ENCODE results near the gene PLEKHA1. TPM values are rescaled to one million over a fixed set of nuclear protein-coding genes. Genes with fewer than 3 reads are reported as not detected.

PLEKHA1 gene
- total RNA-seq, 1 experiment from 2014 or later, result 31.0 TPM

DNA sequence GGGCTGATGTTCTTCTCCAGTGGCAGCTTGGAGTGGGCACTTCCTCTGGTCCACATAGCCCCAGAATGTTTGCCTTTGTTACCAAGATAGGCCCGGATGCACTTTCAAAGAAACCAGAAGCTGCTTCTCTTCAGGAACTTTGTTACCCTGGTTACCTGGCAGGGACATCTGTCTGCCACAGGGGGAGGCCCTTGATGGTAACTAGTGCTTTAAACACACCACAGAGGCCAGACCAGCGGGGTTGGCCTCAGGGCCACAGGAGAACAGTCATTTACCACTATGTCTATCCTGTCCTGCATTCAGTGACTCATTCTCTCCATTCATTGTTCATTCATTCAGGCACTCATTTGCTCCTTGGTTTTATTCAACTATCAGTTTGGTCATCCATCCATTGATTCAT, 11.9 kb upstream of the PLEKHA1 start:
- peaks cover 25% of the 10 kb centered on the region for H3K27me3 Mint-ChIP-seq (ENCODE audit: unreplicated experiment)
- BruUV-seq (replicated peaks), result no TSS peak
- intact Hi-C loops (cut with micrococcal nuclease; ENCODE audit: unreplicated experiment), result no loop called here
- H3K27ac Mint-ChIP-seq (ENCODE audit: unreplicated experiment), result no peak overlapping the region
- H3K9me3 Mint-ChIP-seq (ENCODE audit: low read depth, unreplicated experiment), result no peaks in the 10 kb centered on the region
- no peaks in the 10 kb centered on the region for H3K4me1 Mint-ChIP-seq (ENCODE audit: low read depth, unreplicated experiment)
- TF ChIP-seq, protein P1, sequence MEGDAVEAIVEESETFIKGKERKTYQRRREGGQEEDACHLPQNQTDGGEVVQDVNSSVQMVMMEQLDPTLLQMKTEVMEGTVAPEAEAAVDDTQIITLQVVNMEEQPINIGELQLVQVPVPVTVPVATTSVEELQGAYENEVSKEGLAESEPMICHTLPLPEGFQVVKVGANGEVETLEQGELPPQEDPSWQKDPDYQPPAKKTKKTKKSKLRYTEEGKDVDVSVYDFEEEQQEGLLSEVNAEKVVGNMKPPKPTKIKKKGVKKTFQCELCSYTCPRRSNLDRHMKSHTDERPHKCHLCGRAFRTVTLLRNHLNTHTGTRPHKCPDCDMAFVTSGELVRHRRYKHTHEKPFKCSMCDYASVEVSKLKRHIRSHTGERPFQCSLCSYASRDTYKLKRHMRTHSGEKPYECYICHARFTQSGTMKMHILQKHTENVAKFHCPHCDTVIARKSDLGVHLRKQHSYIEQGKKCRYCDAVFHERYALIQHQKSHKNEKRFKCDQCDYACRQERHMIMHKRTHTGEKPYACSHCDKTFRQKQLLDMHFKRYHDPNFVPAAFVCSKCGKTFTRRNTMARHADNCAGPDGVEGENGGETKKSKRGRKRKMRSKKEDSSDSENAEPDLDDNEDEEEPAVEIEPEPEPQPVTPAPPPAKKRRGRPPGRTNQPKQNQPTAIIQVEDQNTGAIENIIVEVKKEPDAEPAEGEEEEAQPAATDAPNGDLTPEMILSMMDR (IDR thresholded peaks at IDR 0.05; ENCODE audit: unreplicated experiment), result no peak
- CTCF ChIA-PET, result no interaction called here
- DNase-seq, result no peak
- H3K36me3 Mint-ChIP-seq (ENCODE audit: insufficient read depth, unreplicated experiment), result no peaks in the 10 kb centered on the region
- no peak overlapping the region for H3K4me3 Mint-ChIP-seq (ENCODE audit: low read depth, unreplicated experiment)

DNA sequence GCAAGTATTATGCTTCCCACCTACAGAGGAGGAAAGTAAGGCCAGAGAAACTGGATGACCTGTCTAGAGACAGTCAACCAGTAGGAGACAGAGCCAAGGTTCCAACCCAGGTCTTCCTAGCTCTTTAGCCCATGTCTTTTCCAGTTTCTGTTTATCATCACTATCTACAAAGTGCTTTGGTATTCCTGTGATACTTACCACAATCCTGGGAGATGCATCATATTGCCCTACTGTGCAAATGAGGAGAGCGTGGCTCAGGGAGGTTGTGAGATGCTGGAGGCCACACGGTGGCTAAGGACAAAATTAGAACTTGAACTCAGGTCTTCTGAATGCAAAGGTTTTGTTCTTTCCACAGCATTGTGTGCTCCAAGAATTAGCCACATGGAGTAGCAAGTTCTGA, 11.2 kb upstream of the PLEKHA1 start:
- CTCF ChIA-PET, result no interaction called here
- DNase-seq, result no peak
- Mint-ChIP-seq H3K27me3 (ENCODE audit: unreplicated experiment) (peaks cover 25% of the 10 kb centered on the region), H3K9me3 (ENCODE audit: low read depth, unreplicated experiment) (no peaks in the 10 kb centered on the region), H3K36me3 (ENCODE audit: insufficient read depth, unreplicated experiment) (no peaks in the 10 kb centered on the region), H3K4me3 (ENCODE audit: low read depth, unreplicated experiment) (no peak overlapping the region), H3K27ac (ENCODE audit: unreplicated experiment) (no peak overlapping the region), H3K4me1 (ENCODE audit: low read depth, unreplicated experiment) (no peaks in the 10 kb centered on the region)
- no TSS peak for BruUV-seq (replicated peaks)
- TF ChIP-seq, protein P1 (IDR thresholded peaks at IDR 0.05; ENCODE audit: unreplicated experiment), result no peak
- intact Hi-C loops (cut with micrococcal nuclease; ENCODE audit: unreplicated experiment), result no loop called here

DNA sequence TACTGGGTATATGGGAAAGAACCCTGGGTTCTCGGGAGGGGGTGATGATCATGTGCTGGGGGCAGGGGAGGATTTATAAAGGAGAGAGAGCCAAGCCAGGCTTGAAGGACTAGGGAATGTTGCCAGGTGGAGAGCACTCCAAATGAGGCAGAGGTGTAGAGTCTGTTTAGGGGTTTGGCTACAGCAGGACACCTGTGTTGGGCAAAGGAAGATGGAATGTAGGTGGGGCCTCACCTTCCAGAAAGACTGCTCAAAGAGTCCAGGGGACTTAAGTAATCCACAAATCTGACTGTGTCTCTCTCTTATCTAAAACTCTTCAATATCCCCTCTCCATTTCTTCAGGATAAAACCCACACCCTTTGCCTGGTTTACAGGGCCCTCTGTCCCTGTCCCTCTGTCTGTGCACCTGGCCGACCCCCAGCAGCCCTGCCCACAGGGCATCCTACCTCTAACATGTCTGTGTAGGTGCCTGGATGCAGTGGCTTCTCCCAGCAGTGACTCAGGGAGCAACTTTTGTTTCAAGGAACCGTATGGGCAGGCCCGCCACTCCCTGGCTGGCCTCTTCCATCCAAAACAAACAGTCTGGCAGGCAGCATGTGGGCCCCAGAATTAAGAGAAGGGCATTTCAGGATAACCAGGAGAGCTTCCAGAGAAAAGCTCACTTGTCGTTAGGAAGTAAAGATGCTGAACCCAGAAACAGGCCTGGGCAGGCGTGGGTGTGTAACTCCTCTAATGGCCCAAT, 10.6 kb upstream of the PLEKHA1 start:
- H3K27ac Mint-ChIP-seq (ENCODE audit: unreplicated experiment), result no peak overlapping the region
- TF ChIP-seq, protein P1 (IDR thresholded peaks at IDR 0.05; ENCODE audit: unreplicated experiment), result no peak
- H3K36me3 Mint-ChIP-seq (ENCODE audit: insufficient read depth, unreplicated experiment), result no peaks in the 10 kb centered on the region
- no peak for DNase-seq
- intact Hi-C loops (cut with micrococcal nuclease; ENCODE audit: unreplicated experiment), result no loop called here
- BruUV-seq (replicated peaks), result no TSS peak
- no peak overlapping the region for H3K4me3 Mint-ChIP-seq (ENCODE audit: low read depth, unreplicated experiment)
- H3K4me1 Mint-ChIP-seq (ENCODE audit: low read depth, unreplicated experiment), result no peaks in the 10 kb centered on the region
- H3K9me3 Mint-ChIP-seq (ENCODE audit: low read depth, unreplicated experiment), result no peaks in the 10 kb centered on the region
- peaks cover 25% of the 10 kb centered on the region for H3K27me3 Mint-ChIP-seq (ENCODE audit: unreplicated experiment)
- CTCF ChIA-PET, result no interaction called here

DNA sequence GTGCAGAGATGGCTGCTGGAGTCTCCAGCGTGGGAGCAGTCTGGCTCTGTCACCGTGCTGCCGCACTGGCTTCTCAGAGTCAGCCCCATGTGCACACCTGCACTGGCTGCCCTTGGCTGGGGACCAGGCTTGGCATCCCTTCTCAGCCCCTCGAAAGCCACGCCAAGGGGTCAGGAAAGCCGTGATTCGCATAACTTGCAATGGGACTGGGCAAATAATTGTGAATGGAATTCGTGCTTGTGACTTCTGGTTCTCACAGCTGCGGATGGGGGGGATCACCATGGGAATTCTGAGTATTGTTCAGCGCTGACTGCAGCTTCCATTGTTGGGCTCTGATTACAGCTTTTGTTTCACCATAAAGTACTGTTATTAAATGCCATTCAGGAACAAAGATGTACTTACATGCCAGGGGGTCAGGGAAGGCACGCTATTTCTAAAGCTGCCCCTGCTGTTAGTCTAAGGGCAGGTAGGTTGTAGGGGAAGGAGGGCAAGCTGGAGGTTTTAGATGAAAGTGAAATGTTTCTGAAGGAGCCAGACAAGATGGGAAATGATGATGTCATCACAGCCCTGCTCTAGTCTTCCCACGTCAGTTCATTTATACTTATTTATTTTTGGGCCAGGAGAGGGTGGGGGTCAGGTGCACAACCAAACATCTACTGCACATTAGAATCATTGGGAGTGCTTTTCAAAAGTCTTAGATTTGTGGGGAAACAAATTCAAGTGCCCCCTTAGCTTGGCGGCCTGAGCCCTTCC, 5.8 kb upstream of the PLEKHA1 start:
- Mint-ChIP-seq H3K27ac (ENCODE audit: unreplicated experiment) (no peak overlapping the region), H3K4me1 (ENCODE audit: low read depth, unreplicated experiment) (peaks cover 10% of the 10 kb centered on the region), H3K36me3 (ENCODE audit: insufficient read depth, unreplicated experiment) (peaks cover under 1% of the 10 kb centered on the region), H3K9me3 (ENCODE audit: low read depth, unreplicated experiment) (no peaks in the 10 kb centered on the region), H3K4me3 (ENCODE audit: low read depth, unreplicated experiment) (no peak overlapping the region), H3K27me3 (ENCODE audit: unreplicated experiment) (peaks cover 25% of the 10 kb centered on the region)
- no peak for DNase-seq
- TF ChIP-seq, protein P1 (IDR thresholded peaks at IDR 0.05; ENCODE audit: unreplicated experiment), result no peak
- BruUV-seq (replicated peaks), result no TSS peak
- CTCF ChIA-PET, result interaction anchor here (0.7 kb wide), 1 partner anchor 1305 kb away, joined by 4 read pairs; no protein-coding TSS in a partner anchor
- intact Hi-C loops (cut with micrococcal nuclease; ENCODE audit: unreplicated experiment), result no loop called here

Data from Calu3 (cell line).